SK-N-SH (cell line): Measurements from ENCODE around the gene CDC42SE2.

Experiments
- GATA2 ChIP-seq: sonication (generic); formaldehyde crosslinking; IDR thresholded peaks from 2 replicates; pipeline ENCODE4 v1.5.0; 2020; ENCODE audit warnings: mild to moderate bottlenecking, missing genetic modification reagents
- JUND ChIP-seq: IDR thresholded peaks from 2 replicates; pipeline ENCODE4 v1.4.0; 2012
- MAX ChIP-seq: IDR thresholded peaks from 2 replicates; pipeline ENCODE4 v1.4.0; 2012; ENCODE audit warnings: low read depth
- MEF2A ChIP-seq: IDR thresholded peaks from 2 replicates; pipeline ENCODE4 v1.4.0; 2012; ENCODE audit warnings: low read depth, borderline replicate concordance
- PBX3 ChIP-seq: IDR thresholded peaks from 2 replicates; pipeline ENCODE4; 2012
- POLR2AphosphoS5 ChIP-seq: IDR thresholded peaks from 2 replicates; pipeline ENCODE4 v1.6.1; 2012; ENCODE audit warnings: low read depth, low read length
- RAD21 ChIP-seq: IDR thresholded peaks from 2 replicates; pipeline ENCODE4 v1.6.1; 2012; ENCODE audit warnings: mild to moderate bottlenecking, low read length
- YY1 ChIP-seq: IDR thresholded peaks from 2 replicates; pipeline ENCODE4 v1.4.0; 2012; ENCODE audit warnings: low read depth, mild to moderate bottlenecking
- ZBTB33 ChIP-seq: IDR thresholded peaks from 2 replicates; pipeline ENCODE4 v1.4.0; 2012; ENCODE audit warnings: low read depth, borderline replicate concordance
- TF ChIP-seq, protein P1 (sequence below): fragments of 200-600 bp; sonication (generic); IDR thresholded peaks from 2 replicates; pipeline ENCODE4 v1.6.1; 2017; ENCODE audit warnings: antibody characterized with exemption, mild to moderate bottlenecking, moderate library complexity

DNA sequence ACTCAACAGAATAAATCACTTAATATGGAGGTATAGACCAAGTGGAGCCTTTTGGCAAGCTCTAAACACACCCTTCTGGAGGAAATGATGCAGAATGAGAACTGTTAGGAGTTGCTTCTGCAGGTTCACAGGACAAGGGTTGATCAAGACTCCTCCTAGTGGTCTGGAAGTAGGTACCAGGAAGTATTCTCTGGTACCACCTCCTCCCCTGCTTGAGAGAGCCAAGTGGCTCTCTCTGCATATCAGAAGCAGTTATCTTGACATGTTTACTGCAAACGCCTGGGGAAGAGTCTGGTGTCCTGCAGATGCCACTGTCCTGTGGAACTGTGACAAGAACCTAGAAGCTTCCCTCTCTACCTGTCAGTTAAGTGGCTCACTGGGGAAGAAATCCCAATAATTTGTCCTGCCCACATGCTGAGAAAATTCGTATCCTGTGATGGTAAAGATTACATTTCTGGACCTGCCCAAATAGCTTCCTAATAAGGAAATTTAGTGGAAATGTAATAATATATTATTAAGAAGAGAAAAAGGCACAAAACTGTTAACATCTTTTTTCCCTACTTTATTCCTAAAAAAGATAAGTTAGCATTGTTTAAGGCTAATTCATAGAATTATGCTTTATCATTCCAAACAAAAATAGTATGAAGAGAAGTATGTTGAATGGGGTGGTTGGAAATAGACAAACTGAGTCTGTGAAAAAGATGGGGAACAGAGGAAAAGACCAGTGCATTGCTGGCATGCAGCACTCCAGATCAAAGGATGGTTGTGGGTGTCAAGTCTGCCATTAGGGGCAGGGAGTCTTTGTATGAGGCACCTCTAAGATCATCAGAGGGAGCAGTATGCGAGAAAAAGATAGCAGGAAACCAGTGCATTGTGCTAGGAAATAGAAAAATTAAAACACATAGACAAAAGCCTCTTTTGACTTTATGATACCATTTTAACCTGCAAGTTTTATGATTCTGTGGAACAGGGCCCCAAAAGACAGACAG is 118.8 kb downstream of the CDC42SE2 start:
- TF ChIP-seq, protein P1, sequence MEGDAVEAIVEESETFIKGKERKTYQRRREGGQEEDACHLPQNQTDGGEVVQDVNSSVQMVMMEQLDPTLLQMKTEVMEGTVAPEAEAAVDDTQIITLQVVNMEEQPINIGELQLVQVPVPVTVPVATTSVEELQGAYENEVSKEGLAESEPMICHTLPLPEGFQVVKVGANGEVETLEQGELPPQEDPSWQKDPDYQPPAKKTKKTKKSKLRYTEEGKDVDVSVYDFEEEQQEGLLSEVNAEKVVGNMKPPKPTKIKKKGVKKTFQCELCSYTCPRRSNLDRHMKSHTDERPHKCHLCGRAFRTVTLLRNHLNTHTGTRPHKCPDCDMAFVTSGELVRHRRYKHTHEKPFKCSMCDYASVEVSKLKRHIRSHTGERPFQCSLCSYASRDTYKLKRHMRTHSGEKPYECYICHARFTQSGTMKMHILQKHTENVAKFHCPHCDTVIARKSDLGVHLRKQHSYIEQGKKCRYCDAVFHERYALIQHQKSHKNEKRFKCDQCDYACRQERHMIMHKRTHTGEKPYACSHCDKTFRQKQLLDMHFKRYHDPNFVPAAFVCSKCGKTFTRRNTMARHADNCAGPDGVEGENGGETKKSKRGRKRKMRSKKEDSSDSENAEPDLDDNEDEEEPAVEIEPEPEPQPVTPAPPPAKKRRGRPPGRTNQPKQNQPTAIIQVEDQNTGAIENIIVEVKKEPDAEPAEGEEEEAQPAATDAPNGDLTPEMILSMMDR: peak; percentile 61
- TF ChIP-seq POLR2AphosphoS5: no peak
- TF ChIP-seq YY1: no peak
- TF ChIP-seq JUND: no peak
- TF ChIP-seq MEF2A: no peak
- peak; percentile 79 for TF ChIP-seq RAD21
- peak; percentile 72 for TF ChIP-seq GATA2 (CRISPR knock-in tag)
- peak; percentile 28; the same call in 1 of the 2 replicates for TF ChIP-seq PBX3
- no peak for TF ChIP-seq ZBTB33
- TF ChIP-seq MAX: no peak
